ENCODE data around the gene WASHC3. TPM values are rescaled to one million over a fixed set of nuclear protein-coding genes. Genes with fewer than 3 reads are reported as not detected.

The WASHC3 gene
- total and polyA plus RNA-seq, 8 donors, result 5.1 to 29.0 (median 13.8) TPM

DNA sequence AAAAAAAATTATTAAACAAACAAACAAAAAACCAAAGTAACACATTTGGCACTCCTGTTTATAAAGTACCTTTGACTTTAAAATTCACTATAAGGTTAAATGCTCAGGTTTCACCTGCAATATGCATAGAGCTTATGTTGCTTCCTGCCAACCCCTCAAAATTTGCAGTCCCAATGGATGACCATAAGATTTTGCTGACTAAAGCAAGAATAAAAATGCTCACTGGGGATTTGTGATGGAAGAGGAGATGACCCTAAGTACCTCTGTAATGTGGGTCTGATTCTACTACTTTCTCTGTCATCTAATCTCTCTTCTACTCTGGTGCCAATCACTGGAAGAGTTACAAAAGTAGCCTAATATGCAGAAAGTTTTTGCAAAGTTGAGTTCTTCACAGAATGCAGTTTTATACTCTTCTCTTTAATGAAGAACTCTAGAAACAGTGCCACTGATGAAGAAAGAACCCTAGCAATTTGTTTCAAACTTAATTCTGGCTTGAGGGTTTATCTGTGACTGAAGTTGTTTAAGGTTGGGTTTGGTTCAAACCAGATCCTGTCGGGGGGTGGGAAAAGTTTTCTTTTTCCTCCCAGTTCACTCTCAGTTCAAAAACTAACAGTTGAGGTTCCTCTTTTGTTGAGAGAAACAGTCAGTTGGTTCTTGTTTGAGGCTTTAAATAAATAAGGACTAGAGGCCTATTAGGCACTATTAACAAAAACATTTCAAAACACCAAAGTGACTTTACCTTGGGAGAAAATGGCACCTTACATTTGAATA is 10.9 kb downstream of the WASHC3 start:
- no peak for FAIRE-seq
- H3K4me3 ChIP-seq, result no peak overlapping the region
- 75 to 81% methylated on average over 1 of the region's 1 CpG for WGBS, 2 donors
- ATAC-seq, result no peak
- no peaks in the 10 kb centered on the region for H3K9me3 ChIP-seq
- intact Hi-C loops (cut with DNase I), result no loop called here
- H3K36me3 ChIP-seq, result no peaks in the 10 kb centered on the region
- no peaks in the 10 kb centered on the region for H3K4me1 ChIP-seq
- H3K27ac ChIP-seq, result no peak overlapping the region
- TF ChIP-seq, protein P1, sequence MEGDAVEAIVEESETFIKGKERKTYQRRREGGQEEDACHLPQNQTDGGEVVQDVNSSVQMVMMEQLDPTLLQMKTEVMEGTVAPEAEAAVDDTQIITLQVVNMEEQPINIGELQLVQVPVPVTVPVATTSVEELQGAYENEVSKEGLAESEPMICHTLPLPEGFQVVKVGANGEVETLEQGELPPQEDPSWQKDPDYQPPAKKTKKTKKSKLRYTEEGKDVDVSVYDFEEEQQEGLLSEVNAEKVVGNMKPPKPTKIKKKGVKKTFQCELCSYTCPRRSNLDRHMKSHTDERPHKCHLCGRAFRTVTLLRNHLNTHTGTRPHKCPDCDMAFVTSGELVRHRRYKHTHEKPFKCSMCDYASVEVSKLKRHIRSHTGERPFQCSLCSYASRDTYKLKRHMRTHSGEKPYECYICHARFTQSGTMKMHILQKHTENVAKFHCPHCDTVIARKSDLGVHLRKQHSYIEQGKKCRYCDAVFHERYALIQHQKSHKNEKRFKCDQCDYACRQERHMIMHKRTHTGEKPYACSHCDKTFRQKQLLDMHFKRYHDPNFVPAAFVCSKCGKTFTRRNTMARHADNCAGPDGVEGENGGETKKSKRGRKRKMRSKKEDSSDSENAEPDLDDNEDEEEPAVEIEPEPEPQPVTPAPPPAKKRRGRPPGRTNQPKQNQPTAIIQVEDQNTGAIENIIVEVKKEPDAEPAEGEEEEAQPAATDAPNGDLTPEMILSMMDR (IDR thresholded peaks at IDR 0.05), result no peak
- DNase-seq, result no peak
- H3K27me3 ChIP-seq, result no peaks in the 10 kb centered on the region

GRCh38 chr12:102043928-102044327 is 17.9 kb downstream of the WASHC3 start:
- TF ChIP-seq, protein P1 (IDR thresholded peaks at IDR 0.05), result no peak
- intact Hi-C loops (cut with DNase I), result no loop called here
- H3K4me3 ChIP-seq, result no peak overlapping the region
- peaks cover 0 to 21% (median 0%) of the 10 kb centered on the region in 3 donors for H3K36me3 ChIP-seq
- H3K4me1 ChIP-seq, result no peaks in the 10 kb centered on the region
- no peak for FAIRE-seq
- ATAC-seq, result no peak
- no peaks in the 10 kb centered on the region for H3K9me3 ChIP-seq
- no peak for DNase-seq
- H3K27ac ChIP-seq, result no peak overlapping the region
- 86 to 87% methylated on average over 1 of the region's 1 CpG for WGBS, 2 donors
- H3K27me3 ChIP-seq, result no peaks in the 10 kb centered on the region

DNA sequence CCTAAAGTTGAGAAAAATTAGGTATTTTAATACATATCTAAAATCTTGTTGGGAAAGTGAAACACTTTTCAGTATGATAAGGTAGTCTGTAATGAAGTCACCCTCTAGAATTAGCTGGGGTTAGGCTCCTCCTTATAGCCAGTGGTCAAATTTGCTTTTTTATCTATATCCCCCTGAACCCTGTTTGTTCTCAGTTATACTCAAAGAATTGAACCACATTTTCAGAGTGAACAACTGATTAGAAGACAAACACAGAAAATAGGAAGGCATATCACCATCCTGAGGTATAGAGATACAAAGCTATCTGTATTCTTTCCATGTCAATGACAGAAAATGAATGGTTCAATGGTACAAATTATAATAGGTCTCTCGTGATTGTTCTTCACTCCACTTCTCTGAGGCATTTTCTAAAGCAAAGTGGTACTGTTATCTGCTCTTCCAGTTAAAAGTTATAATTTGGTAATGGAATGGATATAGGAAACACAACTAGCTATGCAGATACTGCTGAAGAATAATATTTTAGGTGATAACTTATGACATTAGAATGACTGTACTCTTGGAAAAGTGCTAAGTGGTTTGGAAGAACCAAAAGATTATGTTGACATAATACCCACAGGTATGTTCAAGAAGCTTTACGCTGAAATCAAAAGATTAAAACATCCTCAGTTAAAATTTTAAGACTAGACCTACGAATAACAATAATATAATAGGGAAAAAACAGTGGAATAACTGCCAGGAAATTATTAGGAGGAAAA is 27.6 kb downstream of the WASHC3 start:
- Histone ChIP-seq H3K9me3 (no peaks in the 10 kb centered on the region), H3K4me3 (no peak overlapping the region), H3K4me1 (no peaks in the 10 kb centered on the region), H3K27me3 (no peaks in the 10 kb centered on the region), H3K36me3 (peaks cover 0 to 3% (median 0%) of the 10 kb centered on the region in 3 donors), H3K27ac (no peak overlapping the region)
- 59% methylated on average over 3 of the region's 3 CpGs for WGBS, 2 donors
- intact Hi-C loops (cut with DNase I), result no loop called here
- no peak for ATAC-seq
- no peak for DNase-seq
- no peak for FAIRE-seq
- TF ChIP-seq, protein P1 (IDR thresholded peaks at IDR 0.05), result no peak

DNA sequence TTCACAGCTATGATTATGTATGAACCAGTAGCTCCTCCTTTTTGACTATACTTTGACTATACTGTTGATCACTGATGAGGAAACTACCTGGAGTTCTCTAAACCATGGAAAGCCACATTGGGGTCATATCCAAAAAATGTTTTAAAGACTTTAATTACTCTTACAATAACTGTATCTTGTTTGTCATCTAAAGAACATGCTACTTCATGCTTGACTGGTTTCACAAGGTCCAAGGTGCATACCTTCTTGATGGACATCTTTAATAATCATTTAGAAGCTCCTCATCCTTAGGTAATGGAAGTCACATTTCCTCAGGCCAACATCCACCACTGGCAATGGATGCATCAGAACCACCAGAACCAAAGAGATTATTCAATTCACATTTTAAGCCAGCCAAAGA is 29.9 kb downstream of the WASHC3 start:
- H3K9me3 ChIP-seq, result no peaks in the 10 kb centered on the region
- FAIRE-seq (no peak), ATAC-seq (no peak), DNase-seq (no peak)
- H3K27me3 ChIP-seq, result no peaks in the 10 kb centered on the region
- H3K36me3 ChIP-seq, result peaks cover 0 to 3% (median 0%) of the 10 kb centered on the region in 3 donors
- no peak overlapping the region for H3K27ac ChIP-seq
- intact Hi-C loops (cut with DNase I), result no loop called here
- no peak overlapping the region for H3K4me3 ChIP-seq
- TF ChIP-seq, protein P1 (IDR thresholded peaks at IDR 0.05), result no peak
- H3K4me1 ChIP-seq, result no peaks in the 10 kb centered on the region

GRCh38 chr12:102029141-102029540 is 32.6 kb downstream of the WASHC3 start:
- no peak for ATAC-seq
- no peaks in the 10 kb centered on the region for H3K27me3 ChIP-seq
- no peaks in the 10 kb centered on the region for H3K4me1 ChIP-seq
- TF ChIP-seq, protein P1 (IDR thresholded peaks at IDR 0.05), result no peak
- no peak for DNase-seq
- no peak overlapping the region for H3K27ac ChIP-seq
- H3K36me3 ChIP-seq, result peaks cover 0 to 3% (median 0%) of the 10 kb centered on the region in 3 donors
- FAIRE-seq, result no peak
- no peak overlapping the region for H3K4me3 ChIP-seq
- 80 to 91% methylated on average over 4 of the region's 4 CpGs for WGBS, 2 donors
- intact Hi-C loops (cut with DNase I), result no loop called here
- H3K9me3 ChIP-seq, result no peaks in the 10 kb centered on the region
